Lung (tissue), 12 donors: ENCODE data around the gene SERP2. TPM values are rescaled to one million over a fixed set of nuclear protein-coding genes. Genes with fewer than 3 reads are reported as not detected.

Experiments
- ATAC-seq: fragments of 200-7000 bp; cut with Tn5 transposase; one replicate; pipeline ENCODE4 v1.9.1; 2020; ENCODE audit warnings: moderate number of reproducible peaks; ENCODE audit not compliant: insufficient read depth, low FRiP score
- DNase-seq, 3 donors: peaks; one replicate each; pipeline ENCODE4 v3.0.0-alpha.2; 2013 to 2017
- H3K27ac ChIP-seq, 2 donors: one replicate each; pipeline ENCODE4 v1.5.1; 2013; ENCODE audit warnings: mild to moderate bottlenecking in 2 of 2, moderate library complexity in 2 of 2, control low read depth in 1 of 2, inconsistent platforms in 1 of 2, low read depth in 1 of 2, low read length in 1 of 2
- H3K27me3 ChIP-seq, 3 donors: one replicate each; pipeline ENCODE4 v1.5.1; 2013; ENCODE audit warnings: low read length in 2 of 3; ENCODE audit not compliant: control insufficient read depth in 3 of 3, insufficient read depth in 3 of 3
- H3K36me3 ChIP-seq, 4 donors: one replicate each; pipeline ENCODE4 v1.5.1; 2013; ENCODE audit warnings: low read length in 4 of 4, mild to moderate bottlenecking in 1 of 4, moderate library complexity in 1 of 4; ENCODE audit not compliant: control insufficient read depth in 4 of 4, insufficient read depth in 4 of 4
- H3K4me1 ChIP-seq, 5 donors: one replicate each; pipeline ENCODE4 v1.5.1; 2013; ENCODE audit warnings: low read length in 5 of 5, mild to moderate bottlenecking in 2 of 5, moderate library complexity in 1 of 5; ENCODE audit not compliant: control insufficient read depth in 5 of 5, insufficient read depth in 5 of 5
- H3K4me3 ChIP-seq: one replicate; pipeline ENCODE4 v1.5.1; 2013; ENCODE audit warnings: mild to moderate bottlenecking, control low read depth, moderate library complexity
- H3K9ac ChIP-seq, 2 donors: one replicate each; pipeline ENCODE4 v1.5.1; 2013; ENCODE audit warnings: low read length in 2 of 2, control low read depth in 1 of 2; ENCODE audit not compliant: insufficient read depth in 1 of 2
- H3K9me3 ChIP-seq, 4 donors: one replicate each; pipeline ENCODE4 v1.5.1; 2013; ENCODE audit warnings: low read length in 3 of 4, mild to moderate bottlenecking in 1 of 4, moderate library complexity in 1 of 4; ENCODE audit not compliant: control insufficient read depth in 4 of 4, insufficient read depth in 3 of 4
- WGBS, 2 donors: extraction: QIAGEN DNeasy Blood & Tissue Kit; methylation state at CpG; one replicate each; pipeline ENCODE4 v1.1.7; 2013; 5-methylcytosine and 5-hydroxymethylcytosine counted together
- polyA plus RNA-seq, 2 donors: library from polyadenylated mRNA; stranded (reverse); fragments of 200-250 nt; gene quantifications; one replicate each; pipeline ENCODE4 v1.2.1, GENCODE V29; 2013
- total RNA-seq, 2 donors: library from RNA; depleted of rRNA in 1 of 2; stranded (reverse); fragments of >200 nt in 1 of 2; gene quantifications; one replicate each; pipeline ENCODE4 v1.2.1, GENCODE V29; 2014 to 2021
- TF ChIP-seq, protein P1 (sequence below): IDR thresholded peaks from 2 replicates; pipeline ENCODE4 v1.5.1; 2012; ENCODE audit warnings: mild to moderate bottlenecking; ENCODE audit errors: control extremely low read depth, extremely low read depth
- donor health status: control.
- donor health status: control.
- donor health status: Bipolar disorder and iron deficiency.
- donor health status: healthy.
- donor health status: DM: yes; HTN: yes; CAD: no.

SERP2 gene
- total and polyA plus RNA-seq, 4 donors, result 4.2 to 6.9 (median 5.9) TPM

DNA sequence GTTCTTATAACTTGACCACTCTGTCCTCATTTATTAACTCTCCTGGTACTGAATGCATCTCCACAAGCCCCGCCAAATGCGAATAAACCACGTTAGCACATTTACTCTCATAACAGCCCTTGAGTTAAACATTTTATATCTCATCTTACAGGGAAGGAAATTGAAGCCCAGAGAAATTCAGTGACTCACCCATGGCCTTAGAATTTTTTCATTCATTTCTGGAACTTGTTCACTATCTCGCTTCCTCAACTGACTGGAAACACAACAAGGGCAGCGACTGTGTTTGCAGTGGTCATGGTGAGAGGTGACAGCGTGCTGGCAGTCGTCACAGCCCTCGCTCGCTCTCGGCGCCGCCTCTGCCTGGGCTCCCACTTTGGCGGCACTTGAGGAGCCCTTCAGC is 39.5 kb downstream of the SERP2 start:
- Histone ChIP-seq H3K27me3 (no peaks in the 10 kb centered on the region), H3K36me3 (no peaks in the 10 kb centered on the region), H3K9ac (no peak overlapping the region), H3K27ac (no peak overlapping the region), H3K4me3 (no peak overlapping the region), H3K4me1 (peaks cover 0 to 8% (median 8%) of the 10 kb centered on the region in 5 donors), H3K9me3 (no peaks in the 10 kb centered on the region)
- WGBS, 2 donors, result 85 to 87% methylated on average over 12 to 13 of the region's 13 CpGs
- ATAC-seq (no peak), DNase-seq (no peak)
- TF ChIP-seq, protein P1, sequence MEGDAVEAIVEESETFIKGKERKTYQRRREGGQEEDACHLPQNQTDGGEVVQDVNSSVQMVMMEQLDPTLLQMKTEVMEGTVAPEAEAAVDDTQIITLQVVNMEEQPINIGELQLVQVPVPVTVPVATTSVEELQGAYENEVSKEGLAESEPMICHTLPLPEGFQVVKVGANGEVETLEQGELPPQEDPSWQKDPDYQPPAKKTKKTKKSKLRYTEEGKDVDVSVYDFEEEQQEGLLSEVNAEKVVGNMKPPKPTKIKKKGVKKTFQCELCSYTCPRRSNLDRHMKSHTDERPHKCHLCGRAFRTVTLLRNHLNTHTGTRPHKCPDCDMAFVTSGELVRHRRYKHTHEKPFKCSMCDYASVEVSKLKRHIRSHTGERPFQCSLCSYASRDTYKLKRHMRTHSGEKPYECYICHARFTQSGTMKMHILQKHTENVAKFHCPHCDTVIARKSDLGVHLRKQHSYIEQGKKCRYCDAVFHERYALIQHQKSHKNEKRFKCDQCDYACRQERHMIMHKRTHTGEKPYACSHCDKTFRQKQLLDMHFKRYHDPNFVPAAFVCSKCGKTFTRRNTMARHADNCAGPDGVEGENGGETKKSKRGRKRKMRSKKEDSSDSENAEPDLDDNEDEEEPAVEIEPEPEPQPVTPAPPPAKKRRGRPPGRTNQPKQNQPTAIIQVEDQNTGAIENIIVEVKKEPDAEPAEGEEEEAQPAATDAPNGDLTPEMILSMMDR, result no peak

- no peaks in the 10 kb centered on the region for H3K27me3 ChIP-seq
- WGBS, 2 donors, result 96 to 97% methylated on average over 26 of the region's 26 CpGs
- H3K4me1 ChIP-seq, result peaks cover 0 to 8% (median 8%) of the 10 kb centered on the region in 5 donors
- TF ChIP-seq, protein P1, result no peak
- ATAC-seq, result no peak
- H3K36me3 ChIP-seq, result no peaks in the 10 kb centered on the region
- no peak overlapping the region for H3K4me3 ChIP-seq
- no peak overlapping the region for H3K27ac ChIP-seq
- no peaks in the 10 kb centered on the region for H3K9me3 ChIP-seq
- DNase-seq, result no peak
- H3K9ac ChIP-seq, result no peak overlapping the region
Measured at GRCh38 chr13:44414716-44415115, 41.1 kb downstream of the SERP2 start.

DNA sequence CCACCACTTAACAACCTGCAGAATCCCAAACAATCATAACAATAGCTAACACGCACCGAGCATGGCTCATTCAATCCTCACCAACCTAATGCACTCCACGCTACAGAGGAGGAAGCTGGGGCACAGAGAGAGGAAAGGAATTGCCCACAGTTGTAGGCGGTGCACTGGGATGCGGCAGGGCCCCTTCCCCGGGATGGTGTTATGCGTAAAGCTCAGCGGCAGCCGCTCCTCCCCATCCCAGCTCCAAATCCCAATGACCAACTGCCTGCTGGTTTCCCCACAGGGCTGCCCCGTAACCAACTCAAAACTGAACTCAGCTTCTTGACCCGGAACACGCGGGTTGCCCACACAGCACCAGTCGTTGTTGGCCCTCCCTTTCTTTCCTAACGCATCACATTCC is 42.2 kb downstream of the SERP2 start:
- no peaks in the 10 kb centered on the region for H3K36me3 ChIP-seq
- WGBS, 2 donors, result 89 to 91% methylated on average over 15 of the region's 15 CpGs
- H3K9me3 ChIP-seq, result no peaks in the 10 kb centered on the region
- TF ChIP-seq, protein P1, result no peak
- H3K27ac ChIP-seq, result no peak overlapping the region
- H3K4me3 ChIP-seq, result no peak overlapping the region
- H3K9ac ChIP-seq, result no peak overlapping the region
- peaks cover 0 to 8% (median 8%) of the 10 kb centered on the region in 5 donors for H3K4me1 ChIP-seq
- ATAC-seq (no peak), DNase-seq (no peak)
- no peaks in the 10 kb centered on the region for H3K27me3 ChIP-seq

GRCh38 chr13:44416301-44416700 is 42.7 kb downstream of the SERP2 start:
- TF ChIP-seq, protein P1, result no peak
- H3K9ac ChIP-seq, result no peak overlapping the region
- no peak for ATAC-seq
- H3K27ac ChIP-seq, result no peak overlapping the region
- no peaks in the 10 kb centered on the region for H3K36me3 ChIP-seq
- H3K27me3 ChIP-seq, result no peaks in the 10 kb centered on the region
- no peaks in the 10 kb centered on the region for H3K9me3 ChIP-seq
- no peak overlapping the region for H3K4me3 ChIP-seq
- WGBS, 2 donors, result 55 to 70% methylated on average over 10 of the region's 10 CpGs
- H3K4me1 ChIP-seq, result peaks cover 0 to 8% (median 8%) of the 10 kb centered on the region in 5 donors
- DNase-seq, result no peak
